Measurements from ENCODE around the gene LRRN1.
"Not testable (repeated sequence)": the region's sequence is repeated elsewhere in the genome, so short reads cannot be mapped to it uniquely, and the experiment has no call there.

The LRRN1 gene

GRCh38 chr3:3813013-3813412 is 13.8 kb downstream of the LRRN1 start:
- DNase-seq (ENCODE audit: low read depth in 2 of 2), result no peak

GRCh38 chr3:3815206-3815605 is 16.0 kb downstream of the LRRN1 start:
- DNase-seq (ENCODE audit: low read depth in 2 of 2), result no peak

- DNase-seq (ENCODE audit: low read depth in 2 of 2), result no peak
Observed at GRCh38 chr3:3816034-3816433, 16.8 kb downstream of the LRRN1 start.

- DNase-seq (ENCODE audit: low read depth in 2 of 2), result no peak
Observed at GRCh38 chr3:3817865-3818264, 18.6 kb downstream of the LRRN1 start.

GRCh38 chr3:3821777-3822176 is 22.5 kb downstream of the LRRN1 start:
- no peak for DNase-seq (ENCODE audit: low read depth in 2 of 2)

GRCh38 chr3:3825035-3825434 is 25.8 kb downstream of the LRRN1 start:
- no peak for DNase-seq (ENCODE audit: low read depth in 2 of 2)

- no peak for DNase-seq (ENCODE audit: low read depth in 2 of 2)
Observed at GRCh38 chr3:3826521-3826920, 27.3 kb downstream of the LRRN1 start.

- no peak for DNase-seq (ENCODE audit: low read depth in 2 of 2)
Observed at GRCh38 chr3:3827111-3827510, 27.9 kb downstream of the LRRN1 start.

- DNase-seq (ENCODE audit: low read depth in 2 of 2), result not testable (repeated sequence)
Observed at GRCh38 chr3:3828417-3828816, 29.2 kb downstream of the LRRN1 start.

- no peak for DNase-seq (ENCODE audit: low read depth in 2 of 2)
Observed at GRCh38 chr3:3836845-3837244, 37.6 kb downstream of the LRRN1 start.

GRCh38 chr3:3842356-3842755 is 43.1 kb downstream of the LRRN1 start:
- no peak for DNase-seq (ENCODE audit: low read depth in 2 of 2)

- no peak for DNase-seq (ENCODE audit: low read depth in 2 of 2)
Observed at GRCh38 chr3:3847994-3848922, 49.0 kb downstream of the LRRN1 start.

GRCh38 chr3:3848923-3849275 is 49.7 kb downstream of the LRRN1 start:
- DNase-seq (ENCODE audit: low read depth in 2 of 2), result no peak

- no peak for DNase-seq (ENCODE audit: low read depth in 2 of 2)
Observed at GRCh38 chr3:3851621-3852323, 52.5 kb downstream of the LRRN1 start.

- no peak for DNase-seq (ENCODE audit: low read depth in 2 of 2)
Observed at GRCh38 chr3:3853544-3853943, 54.3 kb downstream of the LRRN1 start.

- no peak for DNase-seq (ENCODE audit: low read depth in 2 of 2)
Observed at GRCh38 chr3:3855056-3855455, 55.8 kb downstream of the LRRN1 start.

GRCh38 chr3:3860235-3860634 is 61.0 kb downstream of the LRRN1 start:
- no peak for DNase-seq (ENCODE audit: low read depth in 2 of 2)

- no peak for DNase-seq (ENCODE audit: low read depth in 2 of 2)
Observed at GRCh38 chr3:3862534-3862933, 63.3 kb downstream of the LRRN1 start.

- DNase-seq (ENCODE audit: low read depth in 2 of 2), result no peak
Observed at GRCh38 chr3:3875491-3875890, 76.3 kb downstream of the LRRN1 start.

GRCh38 chr3:3881050-3881449 is 81.8 kb downstream of the LRRN1 start:
- no peak for DNase-seq (ENCODE audit: low read depth in 2 of 2)

GRCh38 chr3:3887311-3887710 is 88.1 kb downstream of the LRRN1 start:
- not testable (repeated sequence) for DNase-seq (ENCODE audit: low read depth in 2 of 2)

- DNase-seq (ENCODE audit: low read depth in 2 of 2), result no peak
Observed at GRCh38 chr3:3893590-3893989, 94.4 kb downstream of the LRRN1 start.

Measured in stimulated activated CD8-positive, alpha-beta memory T cell treated with anti-CD3 and anti-CD28 coated beads, Interleukin-15, amount 100 ng/mL, for 48 hours (primary cell).